LNCaP clone FGC (cell line): ENCODE data around the gene TMEM147.

Experiments
- DNase-seq: peaks from one replicate; pipeline ENCODE4 v3.0.0-alpha.2; 2011; ENCODE audit warnings: low read depth
- H3K4me3 ChIP-seq: 2 replicates; pipeline ENCODE4 v1.5.1; 2011; ENCODE audit warnings: mild to moderate bottlenecking, low read depth, low read length, control low read depth
- CTCF ChIP-seq: IDR thresholded peaks from 2 replicates; pipeline ENCODE4 v1.5.1; 2012; ENCODE audit warnings: mild to moderate bottlenecking; ENCODE audit not compliant: control insufficient read depth, insufficient read depth; ENCODE audit errors: extremely low read depth

Gene TMEM147

GRCh38 chr19:35546532-35546931 is 1.1 kb downstream of the TMEM147 start:
- no peak for DNase-seq
- peak overlapping the region; percentile 98 for H3K4me3 ChIP-seq
- no peak for TF ChIP-seq CTCF

GRCh38 chr19:35549174-35549788 is 3.9 kb downstream of the TMEM147 start:
- peak; percentile 87 for TF ChIP-seq CTCF
- DNase-seq: no peak
- H3K4me3 ChIP-seq: no peak overlapping the region

- no peak for TF ChIP-seq CTCF
- H3K4me3 ChIP-seq: no peak overlapping the region
- DNase-seq: no peak
Measured at GRCh38 chr19:35549879-35550523, 4.6 kb downstream of the TMEM147 start.

- H3K4me3 ChIP-seq: no peak overlapping the region
- no peak for DNase-seq
- no peak for TF ChIP-seq CTCF
Measured at GRCh38 chr19:35551091-35551810, 5.8 kb downstream of the TMEM147 start.

GRCh38 chr19:35552534-35553384 is 7.3 kb downstream of the TMEM147 start:
- DNase-seq: no peak
- H3K4me3 ChIP-seq: no peak overlapping the region
- no peak for TF ChIP-seq CTCF

GRCh38 chr19:35553385-35554000 is 8.1 kb downstream of the TMEM147 start:
- no peak for TF ChIP-seq CTCF
- DNase-seq: no peak
- no peak overlapping the region for H3K4me3 ChIP-seq
